HG03039 (cell line): ENCODE data around the gene OBSCN.

ENCODE experiments used
- ATAC-seq: cut with Tn5 transposase; IDR thresholded peaks from one replicate; pipeline ENCODE4 v1.9.1; 2021; ENCODE audit warnings: mild to moderate bottlenecking, moderate library complexity; ENCODE audit not compliant: unreplicated experiment

Gene OBSCN

GRCh38 chr1:228394571-228395394 lies 186.9 kb downstream of the OBSCN start:
- no peak for ATAC-seq

GRCh38 chr1:228396770-228397662 lies 189.2 kb downstream of the OBSCN start:
- no peak for ATAC-seq

GRCh38 chr1:228397966-228398365 lies 190.1 kb downstream of the OBSCN start:
- no peak for ATAC-seq

- no peak for ATAC-seq
These were observed 191.1 kb downstream of the OBSCN start for GRCh38 chr1:228398741-228399461.

- no peak for ATAC-seq
These were observed 191.8 kb downstream of the OBSCN start for GRCh38 chr1:228399531-228400236.

- ATAC-seq, result no peak
These were observed 192.4 kb downstream of the OBSCN start for GRCh38 chr1:228400237-228400651.

- no peak for ATAC-seq
These were observed 193.0 kb downstream of the OBSCN start for GRCh38 chr1:228400692-228401454.

GRCh38 chr1:228401782-228402640 lies 194.2 kb downstream of the OBSCN start:
- no peak for ATAC-seq

- ATAC-seq, result no peak
These were observed 194.8 kb downstream of the OBSCN start for GRCh38 chr1:228402641-228403025.

GRCh38 chr1:228403231-228403631 lies 195.4 kb downstream of the OBSCN start:
- no peak for ATAC-seq

GRCh38 chr1:228404107-228404720 lies 196.4 kb downstream of the OBSCN start:
- no peak for ATAC-seq

GRCh38 chr1:228405200-228405978 lies 197.5 kb downstream of the OBSCN start:
- ATAC-seq, result no peak

- ATAC-seq, result no peak
These were observed 198.1 kb downstream of the OBSCN start for GRCh38 chr1:228405979-228406228.

- ATAC-seq, result no peak
These were observed 199.5 kb downstream of the OBSCN start for GRCh38 chr1:228407106-228408040.

- no peak for ATAC-seq
These were observed 200.4 kb downstream of the OBSCN start for GRCh38 chr1:228408041-228408868.
